Hematopoietic multipotent progenitor cell treated with erythropoietin and hydrocortisone succinate and interleukin-3 and kit ligand, for 4 days (in vitro differentiated cells): Measurements from ENCODE around the gene GP1BB.
A peak's percentile ranks its signal among the peaks of the same experiment; 100 is the strongest.
"Not testable (repeated sequence)": the region's sequence is repeated elsewhere in the genome, so short reads cannot be mapped to it uniquely, and the experiment has no call there.

Experiments
- DNase-seq: peaks from one replicate; pipeline ENCODE4 v3.0.0-alpha.2; 2015

GP1BB gene

GRCh38 chr22:19714312-19715187 lies 8.8 kb upstream of the GP1BB start, which contains the start of gene SEPTIN5:
SEPTIN5 (plus strand) TSS chr22:19714503; CDS start chr22:19714589, 86 bp downstream.
- no peak for DNase-seq

- no peak for DNase-seq
Observed at GRCh38 chr22:19715188-19715930, 8.0 kb upstream of the GP1BB start.

- DNase-seq = no peak
Observed at GRCh38 chr22:19716041-19716828, 7.1 kb upstream of the GP1BB start.

GRCh38 chr22:19716829-19717105 lies 6.6 kb upstream of the GP1BB start:
- no peak for DNase-seq

- DNase-seq = no peak
Observed at GRCh38 chr22:19717181-19717580, 6.2 kb upstream of the GP1BB start.

GRCh38 chr22:19717691-19718455 lies 5.5 kb upstream of the GP1BB start:
- DNase-seq = peak; percentile 80

GRCh38 chr22:19718456-19719049 lies 4.8 kb upstream of the GP1BB start:
- DNase-seq = no peak

GRCh38 chr22:19719050-19719482 lies 4.3 kb upstream of the GP1BB start:
- DNase-seq = peak; percentile 38

GRCh38 chr22:19719488-19720021 lies 3.8 kb upstream of the GP1BB start:
- DNase-seq = no peak

- DNase-seq = no peak
Observed at GRCh38 chr22:19720150-19720827, 3.0 kb upstream of the GP1BB start.

GRCh38 chr22:19720999-19721329 lies 2.4 kb upstream of the GP1BB start:
- no peak for DNase-seq

- no peak for DNase-seq
Observed at GRCh38 chr22:19721330-19722177, 1.8 kb upstream of the GP1BB start.

GRCh38 chr22:19722178-19722981 lies 959 bp upstream of the GP1BB start:
- DNase-seq = peak; percentile 67

- DNase-seq = no peak
Observed at GRCh38 chr22:19722982-19723231, 432 bp upstream of the GP1BB start.

GRCh38 chr22:19723983-19724827 lies 866 bp downstream of the GP1BB start:
- peak; percentile 87 for DNase-seq

GRCh38 chr22:19724927-19725661 lies 1.8 kb downstream of the GP1BB start:
- DNase-seq = no peak

GRCh38 chr22:19726064-19726788 lies 2.9 kb downstream of the GP1BB start:
- not testable (repeated sequence) for DNase-seq
